ENCODE results near the gene NAPB. TPM values are rescaled to one million over a fixed set of nuclear protein-coding genes. Genes with fewer than 3 reads are reported as not detected.

NAPB gene
- total RNA-seq, 1 donor from 2014 or later: 13.1 TPM

- H3K27ac Mint-ChIP-seq (ENCODE audit: unreplicated experiment): peak overlapping the region; percentile 15
- no peaks in the 10 kb centered on the region for H3K9me3 Mint-ChIP-seq (ENCODE audit: unreplicated experiment)
- Histone ChIP-seq H3K27me3 (ENCODE audit: insufficient read depth, low read length) (no peaks in the 10 kb centered on the region), H3K4me1 (ENCODE audit: insufficient read depth, low read length) (peaks cover 12% of the 10 kb centered on the region), H3K27ac (ENCODE audit: low read depth, low read length) (peak overlapping the region; percentile 97), H4K20me1 (ENCODE audit: insufficient read depth, low read length) (peaks cover 31% of the 10 kb centered on the region), H3K79me2 (ENCODE audit: insufficient read depth, low read length) (peaks cover 56% of the 10 kb centered on the region), H3K4me2 (ENCODE audit: low read length) (peak overlapping the region; percentile 96), H3K4me3 (ENCODE audit: insufficient read depth, low read depth, low read length) (peak overlapping the region; percentile 98), H3K9me3 (ENCODE audit: insufficient read depth, low read depth, low read length) (no peaks in the 10 kb centered on the region), H3K36me3 (ENCODE audit: insufficient read depth, low read length) (peaks cover 13% of the 10 kb centered on the region), H2AFZ (ENCODE audit: low read depth, low read length) (peak overlapping the region; percentile 71), H3K9ac (ENCODE audit: low read length) (peak overlapping the region; percentile 96)
- H3K4me3 Mint-ChIP-seq (ENCODE audit: unreplicated experiment): peak overlapping the region; percentile 89
- FAIRE-seq: no peak
- H3K27me3 Mint-ChIP-seq (ENCODE audit: low read depth, unreplicated experiment): no peaks in the 10 kb centered on the region
- peaks cover 9% of the 10 kb centered on the region for H3K4me1 Mint-ChIP-seq (ENCODE audit: low read depth, unreplicated experiment)
- no peak for TF ChIP-seq CTCF (IDR thresholded peaks at IDR 0.05; ENCODE audit: insufficient read depth, low read depth, low read length)
- no peak for TF ChIP-seq EZH2 (IDR thresholded peaks at IDR 0.05; ENCODE audit: insufficient read depth, low read length)
- H3K36me3 Mint-ChIP-seq (ENCODE audit: low read depth, unreplicated experiment): peaks cover 8% of the 10 kb centered on the region
- DNase-seq (ENCODE audit: low read depth): peak; percentile 56
Observed at GRCh38 chr20:23350904-23351838, 70.1 kb downstream of the NAPB start.

GRCh38 chr20:23350196-23350903 lies 70.9 kb downstream of the NAPB start, which contains the start of gene NXT1:
Gene NXT1, plus strand, starts transcription at chr20:23350791. Its CDS starts 3,251 bp downstream, at chr20:23354042.
- H3K27ac ChIP-seq (ENCODE audit: low read depth, low read length): peak within 1 kb of the TSS; percentile 97

More at GRCh38 chr20:23350196-23350903, 70.9 kb downstream of the NAPB start, which contains the start of gene NXT1:
- Histone ChIP-seq H3K27me3 (ENCODE audit: insufficient read depth, low read length) (no peaks in the 10 kb centered on the region), H3K9ac (ENCODE audit: low read length) (peak within 1 kb of the TSS; percentile 96), H3K36me3 (ENCODE audit: insufficient read depth, low read length) (peaks cover 6% of the 10 kb centered on the region), H3K9me3 (ENCODE audit: insufficient read depth, low read depth, low read length) (no peaks in the 10 kb centered on the region), H3K79me2 (ENCODE audit: insufficient read depth, low read length) (peaks cover 48% of the 10 kb centered on the region), H3K4me1 (ENCODE audit: insufficient read depth, low read length) (peaks cover 12% of the 10 kb centered on the region), H4K20me1 (ENCODE audit: insufficient read depth, low read length) (peaks cover 31% of the 10 kb centered on the region), H2AFZ (ENCODE audit: low read depth, low read length) (peak within 1 kb of the TSS; percentile 84), H3K4me3 (ENCODE audit: insufficient read depth, low read depth, low read length) (peak within 1 kb of the TSS; percentile 98), H3K4me2 (ENCODE audit: low read length) (peak within 1 kb of the TSS; percentile 96)
- TF ChIP-seq CTCF (IDR thresholded peaks at IDR 0.05; ENCODE audit: insufficient read depth, low read depth, low read length) (no peak), EZH2 (IDR thresholded peaks at IDR 0.05; ENCODE audit: insufficient read depth, low read length) (no peak)
- Mint-ChIP-seq H3K9me3 (ENCODE audit: unreplicated experiment) (no peaks in the 10 kb centered on the region), H3K4me1 (ENCODE audit: low read depth, unreplicated experiment) (peaks cover 9% of the 10 kb centered on the region), H3K27me3 (ENCODE audit: low read depth, unreplicated experiment) (no peaks in the 10 kb centered on the region), H3K27ac (ENCODE audit: unreplicated experiment) (peak within 1 kb of the TSS; percentile 100), H3K4me3 (ENCODE audit: unreplicated experiment) (peak within 1 kb of the TSS; percentile 97), H3K36me3 (ENCODE audit: low read depth, unreplicated experiment) (peaks cover 8% of the 10 kb centered on the region)
- FAIRE-seq (peak; percentile 52), DNase-seq (ENCODE audit: low read depth) (peak; percentile 98)

All from astrocyte (in vitro differentiated cells and primary cell).